HTR-8/SVneo (cell line): ENCODE measurements around the gene CTR9.
A peak's percentile ranks its signal among the peaks of the same experiment; 100 is the strongest.
"Not testable (repeated sequence)": the region's sequence is repeated elsewhere in the genome, so short reads cannot be mapped to it uniquely, and the experiment has no call there.

Experiments used
- DNase-seq: peaks from one replicate; pipeline ENCODE4 v3.0.0; 2011; ENCODE audit warnings: low spot score, mixed read lengths; ENCODE audit not compliant: insufficient read length
- FAIRE-seq: peaks from 2 replicates; lab custom pipeline; 2011; peaks lifted over from hg19 to GRCh38; lab: Jason Lieb, UNC

CTR9 gene

GRCh38 chr11:10808553-10809372, 57.7 kb downstream of the CTR9 start, which contains the start of gene EIF4G2:
Gene EIF4G2 (minus strand): TSS chr11:10808926.
- DNase-seq: peak; percentile 97
- peak; percentile 98 for FAIRE-seq

GRCh38 chr11:10809373-10810160, 58.5 kb downstream of the CTR9 start:
- FAIRE-seq: no peak
- DNase-seq: peak; percentile 34

GRCh38 chr11:10813945-10814344, 62.9 kb downstream of the CTR9 start:
- DNase-seq (no peak), FAIRE-seq (no peak)

- FAIRE-seq (peak; percentile 20), DNase-seq (peak; percentile 40)
These were observed 67.5 kb downstream of the CTR9 start for GRCh38 chr11:10818594-10818993.

GRCh38 chr11:10822491-10822890, 71.4 kb downstream of the CTR9 start:
- not testable (repeated sequence) for FAIRE-seq, DNase-seq

GRCh38 chr11:10823152-10823579, 72.1 kb downstream of the CTR9 start:
- no peak for FAIRE-seq
- DNase-seq: no peak

GRCh38 chr11:10824888-10825287, 73.8 kb downstream of the CTR9 start:
- no peak for FAIRE-seq
- no peak for DNase-seq

- FAIRE-seq: no peak
- DNase-seq: no peak
These were observed 77.4 kb downstream of the CTR9 start for GRCh38 chr11:10828402-10828801.

- DNase-seq (no peak), FAIRE-seq (no peak)
These were observed 78.1 kb downstream of the CTR9 start for GRCh38 chr11:10829139-10829538.
